A549 (cell line): ENCODE data around the gene RPL28.

Source experiments
- ESRRA ChIP-seq: fragments of 150-350 bp; IDR thresholded peaks from 2 replicates; pipeline ENCODE4 v1.6.1; 2014; ENCODE audit warnings: mild to moderate bottlenecking, low read length, borderline replicate concordance
- POLR2A ChIP-seq: IDR thresholded peaks from 2 replicates; pipeline ENCODE4 v1.6.1; 2012; ENCODE audit warnings: mild to moderate bottlenecking, low read length

- TF ChIP-seq ESRRA (no peak), POLR2A (no peak)
Measured at GRCh38 chr19:55344444-55344843, 41.3 kb upstream of the RPL28 start.
